CD4-positive, alpha-beta T cell treated with Interleukin-4 for 4 hours (primary cell): ENCODE results near the gene SPTBN4.
"Not testable (repeated sequence)": the region's sequence is repeated elsewhere in the genome, so short reads cannot be mapped to it uniquely, and the experiment has no call there.

Experiments
- DNase-seq: peaks from one replicate; pipeline ENCODE4 v3.0.0-alpha.2; 2020

The SPTBN4 gene

GRCh38 chr19:40534148-40534547 lies 67.3 kb downstream of the SPTBN4 start:
- no peak for DNase-seq

DNA sequence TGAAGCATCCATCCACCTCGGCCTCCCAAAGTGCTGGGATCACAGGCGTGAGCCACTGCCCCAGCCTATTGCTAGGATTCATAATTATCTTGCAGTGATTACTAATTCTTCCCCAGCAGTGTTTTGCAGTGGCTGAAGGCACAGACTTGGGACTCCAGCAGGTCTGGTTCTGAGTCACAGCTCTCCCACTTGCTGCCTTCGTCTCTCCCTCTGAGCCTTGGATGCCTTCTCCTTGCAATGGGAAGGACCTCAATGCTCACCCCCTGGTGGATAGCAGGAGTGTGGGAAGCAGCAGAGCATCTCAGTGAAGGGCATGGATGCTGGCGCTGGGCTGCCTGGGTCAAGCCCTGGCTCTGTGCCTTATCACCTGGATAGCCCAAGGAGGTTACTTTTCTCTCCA lies 72.3 kb downstream of the SPTBN4 start:
- no peak for DNase-seq

DNA sequence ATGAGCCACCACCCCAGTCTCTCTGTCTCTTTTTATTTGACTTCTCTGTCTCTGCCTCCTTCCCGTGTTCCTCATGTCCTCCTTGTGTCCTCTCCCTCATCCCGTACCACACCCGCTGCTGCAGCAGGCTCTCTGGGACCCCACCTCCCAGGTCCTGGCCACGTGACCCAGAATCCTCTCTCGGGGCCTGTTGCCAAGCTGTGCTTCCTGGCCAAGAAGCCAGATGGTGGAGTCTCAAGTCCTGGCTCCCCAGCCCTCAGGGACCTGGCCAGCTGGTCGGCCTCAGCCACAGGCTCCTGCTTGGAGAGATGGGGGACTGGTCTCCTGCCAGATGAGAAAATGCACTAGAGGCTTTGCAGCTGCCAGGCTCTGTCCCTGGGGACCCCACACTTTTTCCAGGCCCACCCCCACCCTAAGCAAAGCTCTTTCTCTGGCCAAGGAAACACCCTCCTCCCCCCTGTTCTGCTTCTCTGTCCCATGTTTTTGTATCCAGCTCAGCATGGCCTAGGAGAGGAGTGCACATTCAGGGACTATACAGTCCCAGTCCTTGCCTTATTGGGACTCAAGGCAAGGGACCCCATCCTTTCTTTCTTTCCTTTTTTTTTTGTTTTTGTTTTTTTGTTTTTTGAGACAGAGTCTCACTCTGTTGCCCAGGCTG lies 75.5 kb downstream of the SPTBN4 start:
- DNase-seq = no peak

- DNase-seq = no peak
Measured at GRCh38 chr19:40543029-40543597, 76.3 kb downstream of the SPTBN4 start.

DNA sequence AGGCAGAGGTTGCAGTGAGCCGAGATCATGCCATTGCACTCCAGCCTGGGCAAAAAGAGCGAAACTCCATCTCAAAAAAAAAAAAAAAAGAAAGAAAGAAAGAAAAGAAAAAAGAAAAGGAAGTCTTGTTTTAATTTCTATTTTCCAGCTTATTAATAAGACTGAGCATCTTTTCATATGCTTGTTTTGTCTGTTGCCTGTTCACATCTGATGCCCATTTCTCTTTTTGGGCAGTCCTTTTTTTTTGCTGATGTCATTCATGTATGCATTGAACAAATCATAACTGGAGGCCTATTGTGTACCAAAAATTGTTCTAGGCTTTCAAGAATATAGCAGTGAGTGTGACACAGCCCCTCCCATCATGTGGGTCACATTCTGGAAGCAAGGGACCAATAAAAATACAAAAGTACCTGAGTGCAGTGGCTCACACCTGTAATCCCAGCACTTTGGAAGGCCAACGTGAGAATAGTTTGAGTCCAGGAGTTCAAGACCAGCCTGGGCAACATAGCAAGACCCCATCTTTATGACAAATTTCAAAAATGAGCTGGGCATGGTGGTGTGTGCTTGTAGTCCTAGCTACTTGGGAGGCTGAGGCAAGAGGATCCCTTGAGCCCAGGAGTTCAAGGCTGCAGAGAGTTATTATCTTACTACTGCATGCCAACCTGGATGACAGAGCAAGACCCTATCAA lies 79.5 kb downstream of the SPTBN4 start:
- DNase-seq = not testable (repeated sequence)

DNA sequence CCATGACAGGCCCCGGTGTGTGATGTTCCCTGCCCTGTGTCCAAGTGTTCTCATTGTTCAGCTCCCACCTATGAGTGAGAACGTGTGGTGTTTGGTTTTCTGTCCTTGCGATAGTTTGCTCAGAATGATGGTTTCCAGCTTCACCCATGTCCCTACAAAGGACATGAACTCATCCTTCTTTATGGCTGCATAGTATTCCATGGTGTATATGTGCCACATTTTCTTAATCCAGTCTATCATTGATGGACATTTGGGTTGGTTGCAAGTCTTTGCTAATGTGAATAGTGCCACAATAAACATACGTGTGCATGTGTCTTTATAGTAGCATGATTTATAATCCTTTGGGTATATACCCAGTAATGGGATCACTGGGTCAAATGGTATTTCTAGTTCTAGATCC lies 80.4 kb downstream of the SPTBN4 start:
- not testable (repeated sequence) for DNase-seq

DNA sequence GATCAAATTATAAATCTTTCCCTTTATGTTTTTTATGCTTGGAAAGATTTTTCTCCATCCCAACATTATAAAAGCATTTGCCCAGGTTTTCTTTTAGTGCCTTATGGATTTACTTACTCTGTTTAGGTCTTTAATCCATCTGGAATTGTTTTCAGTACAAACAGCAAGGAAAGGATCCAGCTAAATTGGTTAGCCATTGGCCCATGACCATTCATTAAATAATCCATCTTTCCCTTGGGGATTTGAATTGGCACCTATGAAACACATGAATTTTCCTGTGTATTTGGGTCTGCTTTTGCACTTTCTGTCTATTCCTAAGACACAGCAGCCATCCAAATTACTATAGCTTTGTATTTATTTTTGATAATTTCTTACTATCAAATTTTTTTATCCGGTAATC lies 81.0 kb downstream of the SPTBN4 start:
- no peak for DNase-seq

DNA sequence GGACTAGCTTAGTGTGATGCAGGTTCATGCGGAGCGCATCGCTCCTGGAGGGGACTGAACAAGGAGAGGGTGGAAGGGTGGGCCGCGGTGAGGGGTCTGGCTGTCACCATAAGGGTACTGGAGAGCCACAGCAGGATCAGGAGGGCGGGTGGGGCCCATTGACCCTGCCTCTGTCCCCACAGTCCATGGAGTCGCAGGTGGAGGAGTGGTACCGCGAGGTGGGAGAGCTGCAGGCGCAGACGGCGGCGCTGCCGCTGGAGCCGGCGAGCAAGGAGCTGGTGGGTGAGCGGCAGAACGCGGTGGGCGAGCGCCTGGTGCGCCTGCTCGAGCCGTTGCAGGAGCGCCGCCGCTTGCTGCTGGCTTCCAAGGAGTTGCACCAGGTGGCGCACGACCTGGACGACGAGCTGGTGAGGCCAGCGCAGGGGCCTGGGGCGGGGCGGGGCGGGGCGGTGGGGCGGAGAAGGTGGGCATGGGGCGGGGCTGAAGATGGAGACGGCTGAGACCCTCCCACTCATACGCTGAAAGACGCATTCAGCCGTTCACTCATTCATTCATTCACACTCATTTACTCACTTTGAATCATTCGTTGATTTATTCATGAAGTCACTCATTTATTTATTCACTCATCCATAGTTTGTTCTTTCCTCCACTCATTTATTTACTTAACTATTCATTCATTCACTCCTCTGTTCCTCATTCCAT lies 82.4 kb downstream of the SPTBN4 start:
- DNase-seq = peak; percentile 49

DNA sequence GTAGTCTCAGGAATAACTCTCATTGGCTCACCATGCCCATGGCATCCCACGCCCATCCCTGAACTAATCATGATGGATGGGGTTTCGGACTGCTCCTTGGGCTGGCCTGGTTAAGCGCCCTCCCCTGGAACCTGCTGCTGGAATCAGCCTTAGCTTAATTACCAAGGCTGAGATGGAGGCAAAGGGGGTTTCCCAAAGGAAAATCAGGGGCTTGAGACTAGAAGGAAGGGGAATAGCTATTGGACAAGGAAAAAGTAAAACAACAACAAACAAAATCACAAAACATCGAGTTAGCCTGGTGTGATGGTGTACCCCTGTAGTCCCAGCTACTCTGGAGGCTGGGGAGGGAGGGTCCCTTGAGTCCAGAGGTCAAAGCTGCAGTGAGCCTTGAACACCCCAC lies 84.2 kb downstream of the SPTBN4 start:
- DNase-seq = no peak

- no peak for DNase-seq
Measured at GRCh38 chr19:40552848-40553247, 86.0 kb downstream of the SPTBN4 start.

GRCh38 chr19:40553885-40554857 lies 87.4 kb downstream of the SPTBN4 start:
- no peak for DNase-seq

- DNase-seq = no peak
Measured at GRCh38 chr19:40555978-40556689, 89.3 kb downstream of the SPTBN4 start.

GRCh38 chr19:40556953-40557530 lies 90.2 kb downstream of the SPTBN4 start:
- DNase-seq = no peak

DNA sequence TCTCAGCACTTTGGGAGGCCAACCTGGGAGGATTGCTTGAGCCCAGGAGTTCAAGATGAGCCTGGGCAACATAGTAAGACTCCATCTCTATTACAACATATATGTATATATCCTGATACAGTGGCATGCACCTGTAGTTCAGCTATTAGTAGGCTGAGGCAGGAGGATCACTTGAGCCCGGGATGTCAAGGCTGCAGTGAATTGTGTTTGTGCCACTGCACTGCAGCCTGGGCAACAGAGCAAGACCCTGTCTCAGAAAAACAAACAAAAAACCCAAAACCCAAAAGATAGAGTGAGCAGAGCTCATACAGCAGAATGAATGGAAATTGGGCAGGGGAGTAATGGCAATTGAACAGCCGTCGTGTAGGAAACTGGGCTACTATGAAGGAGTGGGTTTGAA lies 92.6 kb downstream of the SPTBN4 start:
- DNase-seq = no peak

DNA sequence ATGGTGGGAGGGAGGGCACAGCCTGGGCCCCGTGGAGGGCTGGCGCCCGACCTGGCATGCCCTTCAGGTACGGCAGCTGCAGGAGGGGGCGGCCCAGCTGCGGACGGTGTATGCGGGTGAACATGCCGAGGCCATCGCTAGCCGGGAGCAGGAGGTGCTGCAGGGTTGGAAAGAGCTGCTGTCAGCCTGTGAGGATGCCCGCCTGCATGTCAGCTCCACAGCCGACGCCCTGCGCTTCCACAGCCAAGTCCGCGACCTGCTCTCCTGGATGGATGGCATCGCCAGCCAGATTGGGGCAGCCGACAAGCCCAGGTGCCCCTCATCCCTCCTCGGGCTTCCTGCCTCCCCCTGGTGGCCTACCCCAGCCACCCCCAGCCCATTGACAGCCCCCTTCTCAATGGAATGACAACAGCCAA lies 93.3 kb downstream of the SPTBN4 start:
- DNase-seq = no peak

GRCh38 chr19:40561947-40562346 lies 95.1 kb downstream of the SPTBN4 start:
- DNase-seq = no peak

- not testable (repeated sequence) for DNase-seq
Measured at GRCh38 chr19:40564535-40564934, 97.7 kb downstream of the SPTBN4 start.

- no peak for DNase-seq
Measured at GRCh38 chr19:40565355-40565754, 98.6 kb downstream of the SPTBN4 start.

DNA sequence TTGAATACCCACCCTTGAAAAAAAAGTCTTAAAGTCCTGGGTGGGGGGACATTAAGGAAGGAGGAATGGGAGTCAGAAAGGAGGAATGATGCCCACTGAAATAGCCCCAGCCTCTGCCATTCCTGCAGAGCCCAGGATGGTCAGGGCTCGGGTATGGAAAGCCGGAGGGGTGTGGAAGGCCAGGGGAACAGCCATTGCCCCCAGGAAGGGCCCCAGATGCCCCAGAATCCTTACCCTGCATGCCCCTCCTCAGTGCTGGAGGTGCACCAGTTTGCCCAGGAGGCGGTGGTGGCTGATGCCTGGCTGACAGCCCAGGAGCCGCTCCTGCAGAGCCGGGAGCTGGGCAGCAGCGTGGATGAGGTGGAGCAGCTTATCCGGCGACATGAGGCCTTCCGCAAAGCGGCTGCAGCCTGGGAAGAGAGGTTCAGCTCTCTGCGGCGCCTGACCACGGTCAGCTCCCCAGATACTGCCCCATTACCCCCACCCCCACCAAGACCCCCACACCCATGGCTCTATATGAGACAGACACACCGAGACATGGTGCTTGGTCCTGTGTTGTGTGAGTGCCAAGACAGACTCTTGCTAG lies 99.2 kb downstream of the SPTBN4 start:
- DNase-seq = no peak

DNA sequence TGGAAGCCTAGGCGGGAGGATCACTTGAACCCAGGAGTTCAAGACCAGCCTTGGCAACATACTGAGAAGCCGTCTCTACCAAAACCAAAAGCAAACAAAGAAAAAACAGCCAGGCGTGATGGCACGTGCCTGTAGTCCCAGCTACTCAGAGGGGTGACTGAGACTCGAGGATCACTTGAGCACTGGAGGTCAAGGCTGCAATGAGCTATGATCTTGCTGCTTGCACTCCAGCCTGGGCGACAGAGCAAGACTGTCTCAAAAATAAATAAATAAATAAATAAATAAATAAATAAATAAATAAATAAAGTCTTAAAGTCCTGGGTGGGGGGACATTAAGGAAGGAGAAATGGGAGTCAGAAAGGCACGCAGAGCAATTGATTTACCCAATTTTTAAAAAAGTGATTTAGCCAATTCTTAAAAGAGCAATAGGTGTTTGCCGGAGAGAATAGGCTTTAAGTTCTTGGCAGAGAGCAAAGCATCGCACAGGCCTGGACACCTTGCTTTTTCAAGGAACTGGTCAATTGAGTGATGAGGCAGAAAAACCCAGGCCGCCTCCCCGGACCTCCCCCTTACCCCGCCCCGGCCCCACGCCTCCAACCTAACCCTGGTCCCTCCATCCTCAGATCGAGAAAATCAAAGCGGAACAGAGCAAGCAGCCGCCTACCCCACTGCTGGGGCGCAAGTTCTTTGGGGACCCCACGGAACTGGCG lies 100.4 kb downstream of the SPTBN4 start:
- no peak for DNase-seq
